SK-N-SH (cell line): Measurements from ENCODE around the gene NDUFB11. TPM values are rescaled to one million over a fixed set of nuclear protein-coding genes. Genes with fewer than 3 reads are reported as not detected.

Source experiments
- CTCF ChIA-PET: fragments of 300-600, 350-600 bp; formaldehyde crosslinking; extraction: SDS; loops from one replicate; lab custom pipeline; 2021; lab: Yijun Ruan, JAX
- POLR2A ChIA-PET: fragments of 350-600 bp; sonication (Branson Sonifier 250); formaldehyde crosslinking; extraction: SDS; loops from one replicate; lab custom pipeline; 2020; ENCODE audit warnings: antibody characterized with exemption, inconsistent platforms; lab: Yijun Ruan, JAX
- DNase-seq: peaks from one replicate; pipeline ENCODE4 v3.0.0; 2012
- H2AFZ ChIP-seq: fragments of 200-600 bp; sonication (generic); 2 replicates; pipeline ENCODE4 v1.8.1; 2016; ENCODE audit warnings: antibody characterized with exemption, mild to moderate bottlenecking, low read depth
- H3F3A ChIP-seq: fragments of 200-600 bp; sonication (generic); replicated peaks from 2 replicates; pipeline ENCODE3; 2016; ENCODE audit warnings: antibody characterized with exemption, mild to moderate bottlenecking; ENCODE audit not compliant: insufficient read depth
- H3K27ac ChIP-seq, 2 experiments: fragments of 200-500 bp in 1 of 2; fragments of 200-600 bp in 1 of 2; sonication (Bioruptor generic) in 1 of 2; sonication (generic), shearing (Covaris generic) in 1 of 2; 2 replicates each; pipeline versions ENCODE4 v1.5.1 to v1.6.1; 2014 to 2016; ENCODE audit warnings: low read depth in 2 of 2, inconsistent platforms in 1 of 2, low read length in 1 of 2, mild to moderate bottlenecking in 1 of 2, mixed read lengths in 1 of 2
- H3K27me3 ChIP-seq: fragments of 200-600 bp; sonication (generic), shearing (Covaris generic); 2 replicates; pipeline ENCODE4 v1.6.1; 2016; ENCODE audit warnings: mixed run types; ENCODE audit not compliant: insufficient read depth
- H3K36me3 ChIP-seq, 2 experiments: fragments of 200-500 bp in 1 of 2; fragments of 200-600 bp in 1 of 2; sonication (Bioruptor generic) in 1 of 2; sonication (generic) in 1 of 2; replicated peaks in 1 of 2; 2 replicates each; pipeline versions ENCODE3 to v1.5.1; 2014 to 2016; ENCODE audit warnings: low read length in 1 of 2, mild to moderate bottlenecking in 1 of 2; ENCODE audit not compliant: insufficient read depth in 2 of 2, control insufficient read depth in 1 of 2
- H3K4me1 ChIP-seq, 2 experiments: fragments of 200-500 bp in 1 of 2; fragments of 200-600 bp in 1 of 2; sonication (Bioruptor generic) in 1 of 2; sonication (generic), shearing (Covaris generic) in 1 of 2; 2 replicates each; pipeline versions ENCODE4 v1.5.1 to v1.6.1; 2014 to 2016; ENCODE audit warnings: low read depth in 1 of 2, low read length in 1 of 2, mixed run types in 1 of 2; ENCODE audit not compliant: insufficient read depth in 2 of 2, control insufficient read depth in 1 of 2
- H3K4me2 ChIP-seq: fragments of 200-600 bp; sonication (generic), shearing (Covaris generic); 2 replicates; pipeline ENCODE4 v1.6.1; 2017; ENCODE audit warnings: mixed run types
- H3K4me3 ChIP-seq, 2 experiments: fragments of 200-500 bp in 1 of 2; fragments of 200-600 bp in 1 of 2; sonication (Bioruptor generic) in 1 of 2; sonication (generic), shearing (Covaris generic) in 1 of 2; 2 replicates each; pipeline versions ENCODE4 v1.5.1 to v1.8.1; 2014 to 2016; ENCODE audit warnings: low read depth in 2 of 2, inconsistent platforms in 1 of 2, low read length in 1 of 2, mild to moderate bottlenecking in 1 of 2, mixed read lengths in 1 of 2, moderate library complexity in 1 of 2
- H3K79me2 ChIP-seq: fragments of 200-600 bp; sonication (generic); 2 replicates; pipeline ENCODE4 v1.8.1; 2017; ENCODE audit warnings: mild to moderate bottlenecking; ENCODE audit not compliant: insufficient read depth
- H3K9ac ChIP-seq: fragments of 200-600 bp; sonication (generic); 2 replicates; pipeline ENCODE4 v1.6.1; 2017; ENCODE audit warnings: mixed run types
- H3K9me2 ChIP-seq: fragments of 200-600 bp; sonication (generic); 2 replicates; pipeline ENCODE4 v1.6.1; 2017; ENCODE audit warnings: mixed run types
- H3K9me3 ChIP-seq: fragments of 200-600 bp; sonication (generic); 2 replicates; pipeline ENCODE4 v1.6.1; 2017; ENCODE audit warnings: mixed run types, mild to moderate bottlenecking, moderate library complexity
- H4K20me1 ChIP-seq: fragments of 200-600 bp; sonication (generic); 2 replicates; pipeline ENCODE4 v1.6.1; 2017; ENCODE audit warnings: mild to moderate bottlenecking, mixed run types; ENCODE audit not compliant: insufficient read depth
- CHD2 ChIP-seq: fragments of 150-350 bp; IDR thresholded peaks from 2 replicates; pipeline ENCODE4 v1.6.1; 2018; ENCODE audit warnings: low read length; ENCODE audit not compliant: partially characterized antibody
- FOSL2 ChIP-seq: IDR thresholded peaks from 2 replicates; pipeline ENCODE4 v1.4.0; 2012; ENCODE audit warnings: low read depth, mild to moderate bottlenecking, moderate library complexity, borderline replicate concordance
- FOXM1 ChIP-seq: IDR thresholded peaks from 2 replicates; pipeline ENCODE4 v1.4.0; 2012; ENCODE audit warnings: low read depth, mild to moderate bottlenecking
- GABPA ChIP-seq: IDR thresholded peaks from 2 replicates; pipeline ENCODE4 v1.4.0; 2012; ENCODE audit warnings: low read depth, mild to moderate bottlenecking
- MEF2A ChIP-seq: IDR thresholded peaks from 2 replicates; pipeline ENCODE4 v1.4.0; 2012; ENCODE audit warnings: low read depth, borderline replicate concordance
- MXI1 ChIP-seq: IDR thresholded peaks from 2 replicates; pipeline ENCODE4 v1.6.1; 2012; ENCODE audit warnings: mild to moderate bottlenecking, low read depth, low read length, improper control_type of control experiment
- RAD21 ChIP-seq: IDR thresholded peaks from 2 replicates; pipeline ENCODE4 v1.6.1; 2012; ENCODE audit warnings: mild to moderate bottlenecking, low read length
- RCOR1 ChIP-seq: fragments of 150-350 bp; IDR thresholded peaks from 2 replicates; pipeline ENCODE4 v1.6.1; 2017; ENCODE audit warnings: antibody characterized with exemption, low read length
- REST ChIP-seq: IDR thresholded peaks from 2 replicates; pipeline ENCODE4 v1.6.1; 2012; ENCODE audit warnings: mild to moderate bottlenecking, low read depth, low read length, moderate library complexity
- RFX5 ChIP-seq: IDR thresholded peaks from 2 replicates; pipeline ENCODE4 v1.6.1; 2012; ENCODE audit warnings: mild to moderate bottlenecking, improper control_type of control experiment, low read length
- RXRA ChIP-seq: IDR thresholded peaks from 2 replicates; pipeline ENCODE4 v1.4.0; 2012; ENCODE audit warnings: low read depth, mild to moderate bottlenecking, borderline replicate concordance
- SMC3 ChIP-seq: IDR thresholded peaks from 2 replicates; pipeline ENCODE4 v1.6.1; 2012; ENCODE audit warnings: low read depth, low read length, improper control_type of control experiment
- TAF1 ChIP-seq: IDR thresholded peaks from 2 replicates; pipeline ENCODE4 v1.6.1; 2012; ENCODE audit warnings: low read depth, mild to moderate bottlenecking, low read length, moderate library complexity, borderline replicate concordance
- TCF12 ChIP-seq: IDR thresholded peaks from 2 replicates; pipeline ENCODE4 v1.4.0; 2012
- ZBTB33 ChIP-seq: IDR thresholded peaks from 2 replicates; pipeline ENCODE4 v1.4.0; 2012; ENCODE audit warnings: low read depth, borderline replicate concordance
- WGBS: methylation state at CpG from one replicate; pipeline ENCODE4 v1.1.6; 2017; ENCODE audit warnings: low lambda C conversion rate; 5-methylcytosine and 5-hydroxymethylcytosine counted together
- polyA plus RNA-seq, 3 experiments: library from polyadenylated mRNA; depleted of rRNA; stranded (reverse); fragments of >200 nt; gene quantifications; 2 replicates each; pipeline ENCODE4 v1.2.3, GENCODE V29; 2012
- TF ChIP-seq, protein P1 (sequence below): fragments of 150-350 bp; IDR thresholded peaks from 2 replicates; pipeline ENCODE4 v1.6.1; 2017; ENCODE audit warnings: antibody characterized with exemption, low read length, low read depth, borderline replicate concordance
- TF ChIP-seq, protein P2 (sequence below): IDR thresholded peaks from 2 replicates; pipeline ENCODE4; 2012

Gene NDUFB11
- polyA plus RNA-seq, 1 of the 3 experiments (the other 2 are of a cell fraction), result 107 TPM

DNA sequence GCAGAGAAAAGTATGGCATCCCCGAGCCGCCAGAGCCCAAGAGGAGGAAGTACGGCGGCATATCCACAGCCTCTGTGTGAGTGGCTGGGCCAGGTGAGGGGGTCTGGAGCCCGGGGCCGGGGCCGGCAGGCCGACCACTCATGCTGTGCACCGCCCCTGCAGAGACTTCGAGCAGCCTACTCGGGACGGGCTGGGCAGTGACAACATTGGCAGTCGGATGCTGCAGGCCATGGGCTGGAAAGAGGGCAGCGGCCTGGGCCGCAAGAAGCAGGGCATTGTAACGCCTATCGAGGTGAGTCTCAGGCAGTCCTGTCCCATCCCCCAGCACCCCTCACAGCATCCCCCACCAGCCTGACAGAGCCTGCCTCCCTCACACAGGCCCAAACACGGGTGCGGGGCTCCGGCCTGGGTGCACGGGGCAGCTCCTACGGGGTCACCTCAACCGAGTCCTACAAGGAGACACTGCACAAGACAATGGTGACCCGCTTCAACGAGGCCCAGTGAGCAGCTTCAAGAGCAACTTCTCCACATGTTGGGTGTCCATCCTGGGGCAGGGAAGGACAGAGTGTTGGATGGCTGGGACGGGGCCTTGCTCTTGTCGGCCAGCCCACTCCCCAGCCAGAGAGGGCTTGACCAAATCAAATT is 41.7 kb upstream of the NDUFB11 start:
- Histone ChIP-seq H3K9ac (no peak overlapping the region), H3K4me2 (no peak overlapping the region), H4K20me1 (no peaks in the 10 kb centered on the region), H3K9me2 (no peaks in the 10 kb centered on the region), H3K9me3 (no peaks in the 10 kb centered on the region), H3K4me3 (no peak overlapping the region), H3K4me1 (no peaks in the 10 kb centered on the region; a peak in 1 of 4 replicates), H3K36me3 (peaks cover 0 to 18% of the 10 kb centered on the region in 2 experiments), H3K27ac (no peak overlapping the region), H3K27me3 (peaks cover 30% of the 10 kb centered on the region; the same call in 1 of the 2 replicates), H2AFZ (no peak overlapping the region), H3K79me2 (no peaks in the 10 kb centered on the region), H3F3A (no peaks in the 10 kb centered on the region)
- ChIA-PET POLR2A (no interaction called here), CTCF (interaction anchor here (2.8 kb wide), 1 partner anchor 337 kb away, joined by 9 read pairs; no protein-coding TSS in a partner anchor)
- no peak for DNase-seq
- 85% methylated on average over 6 of the region's 27 CpGs for WGBS
- TF ChIP-seq RFX5 (no peak), TCF12 (no peak), GABPA (no peak), SMC3 (no peak), MEF2A (no peak), FOXM1 (no peak), TAF1 (no peak), RXRA (no peak), REST (no peak), ZBTB33 (no peak), RAD21 (no peak), CHD2 (no peak), MXI1 (no peak), FOSL2 (no peak), RCOR1 (no peak)
- TF ChIP-seq, protein P1, sequence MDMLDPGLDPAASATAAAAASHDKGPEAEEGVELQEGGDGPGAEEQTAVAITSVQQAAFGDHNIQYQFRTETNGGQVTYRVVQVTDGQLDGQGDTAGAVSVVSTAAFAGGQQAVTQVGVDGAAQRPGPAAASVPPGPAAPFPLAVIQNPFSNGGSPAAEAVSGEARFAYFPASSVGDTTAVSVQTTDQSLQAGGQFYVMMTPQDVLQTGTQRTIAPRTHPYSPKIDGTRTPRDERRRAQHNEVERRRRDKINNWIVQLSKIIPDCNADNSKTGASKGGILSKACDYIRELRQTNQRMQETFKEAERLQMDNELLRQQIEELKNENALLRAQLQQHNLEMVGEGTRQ, result no peak
- TF ChIP-seq, protein P2, sequence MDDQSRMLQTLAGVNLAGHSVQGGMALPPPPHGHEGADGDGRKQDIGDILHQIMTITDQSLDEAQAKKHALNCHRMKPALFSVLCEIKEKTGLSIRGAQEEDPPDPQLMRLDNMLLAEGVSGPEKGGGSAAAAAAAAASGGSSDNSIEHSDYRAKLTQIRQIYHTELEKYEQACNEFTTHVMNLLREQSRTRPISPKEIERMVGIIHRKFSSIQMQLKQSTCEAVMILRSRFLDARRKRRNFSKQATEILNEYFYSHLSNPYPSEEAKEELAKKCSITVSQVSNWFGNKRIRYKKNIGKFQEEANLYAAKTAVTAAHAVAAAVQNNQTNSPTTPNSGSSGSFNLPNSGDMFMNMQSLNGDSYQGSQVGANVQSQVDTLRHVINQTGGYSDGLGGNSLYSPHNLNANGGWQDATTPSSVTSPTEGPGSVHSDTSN, result no peak
